IMR-90 (cell line): ENCODE measurements around the gene SKAP1. TPM values are rescaled to one million over a fixed set of nuclear protein-coding genes. Genes with fewer than 3 reads are reported as not detected.

ENCODE experiments used
- ATAC-seq: fragments of 200-7000 bp; cut with Tn5 transposase; 2 replicates; pipeline ENCODE4 v1.9.1; 2020; ENCODE audit warnings: low read depth, mild to moderate bottlenecking, moderate library complexity
- BruUV-seq: library from RNA; stranded (reverse); fragments of 400-500 nt; replicated peaks from 2 replicates; lab custom pipeline; 2021; lab: Mats Ljungman, UMichigan
- CTCF ChIA-PET: fragments of 300-600 bp; formaldehyde crosslinking; extraction: SDS; loops from one replicate; lab custom pipeline; 2021; ENCODE audit warnings: antibody characterized with exemption; lab: Yijun Ruan, JAX
- POLR2A ChIA-PET: fragments of 300-600 bp; sonication (Branson Sonifier 250); formaldehyde crosslinking; loops from one replicate; lab custom pipeline; 2022; ENCODE audit warnings: antibody characterized with exemption; ENCODE audit not compliant: unreplicated experiment; lab: Charles Lee
- DNase-seq: peaks from one replicate; pipeline ENCODE4 v3.0.0; 2013
- H2AFZ ChIP-seq: replicated peaks from 2 replicates; pipeline ENCODE3; 2013; ENCODE audit warnings: low read length, mild to moderate bottlenecking; ENCODE audit not compliant: poor library complexity
- H2AK5ac ChIP-seq: 2 replicates; pipeline ENCODE4 v1.6.1; 2013; ENCODE audit warnings: low read depth, low read length, inconsistent platforms
- H2AK9ac ChIP-seq: replicated peaks from 2 replicates; pipeline ENCODE3; 2013; ENCODE audit warnings: mild to moderate bottlenecking, low read depth, low read length, moderate library complexity; ENCODE audit not compliant: poor library complexity
- H2BK120ac ChIP-seq: 2 replicates; pipeline ENCODE4 v1.6.1; 2013; ENCODE audit warnings: low read depth, low read length, inconsistent platforms
- H2BK15ac ChIP-seq: 3 replicates; pipeline ENCODE4 v1.6.1; 2013; ENCODE audit warnings: low read depth, low read length, inconsistent platforms
- H2BK20ac ChIP-seq: 2 replicates; pipeline ENCODE4 v1.6.1; 2013; ENCODE audit warnings: low read depth, mild to moderate bottlenecking, inconsistent platforms, low read length, moderate library complexity
- H2BK5ac ChIP-seq: 2 replicates; pipeline ENCODE4 v1.6.1; 2013; ENCODE audit warnings: mild to moderate bottlenecking, low read depth, low read length, inconsistent platforms; ENCODE audit not compliant: poor library complexity, severe bottlenecking
- H3K14ac ChIP-seq: replicated peaks from 2 replicates; pipeline ENCODE4 v1.6.1; 2013; ENCODE audit warnings: low read depth, low read length, inconsistent platforms
- H3K18ac ChIP-seq: 2 replicates; pipeline ENCODE4 v1.6.1; 2013; ENCODE audit warnings: low read depth, low read length, control low read depth
- H3K23ac ChIP-seq: 2 replicates; pipeline ENCODE4 v1.6.1; 2013; ENCODE audit warnings: low read depth, low read length, inconsistent platforms
- H3K27ac ChIP-seq: 2 replicates; pipeline ENCODE4 v1.5.1; 2013; ENCODE audit warnings: mild to moderate bottlenecking, control low read depth, low read length; ENCODE audit not compliant: insufficient read depth
- H3K27me3 ChIP-seq: 2 replicates; pipeline ENCODE4 v1.6.1; 2013; ENCODE audit warnings: low read length; ENCODE audit not compliant: control insufficient read depth, insufficient read depth
- H3K36me3 ChIP-seq: 2 replicates; pipeline ENCODE4 v1.6.1; 2013; ENCODE audit warnings: low read length, mixed read lengths; ENCODE audit not compliant: control insufficient read depth, insufficient read depth
- H3K4ac ChIP-seq: 2 replicates; pipeline ENCODE4 v1.6.1; 2013; ENCODE audit warnings: low read depth, low read length, inconsistent platforms
- H3K4me1 ChIP-seq: 2 replicates; pipeline ENCODE4 v1.6.1; 2013; ENCODE audit warnings: low read length, mixed read lengths; ENCODE audit not compliant: control insufficient read depth, insufficient read depth
- H3K4me2 ChIP-seq: 2 replicates; pipeline ENCODE4 v1.6.1; 2013; ENCODE audit warnings: low read depth, mild to moderate bottlenecking, control low read depth, low read length, moderate library complexity
- H3K4me3 ChIP-seq: 2 replicates; pipeline ENCODE4 v1.5.1; 2013; ENCODE audit warnings: low read depth, mild to moderate bottlenecking, control low read depth, low read length, moderate library complexity; ENCODE audit not compliant: insufficient read depth
- H3K56ac ChIP-seq: 2 replicates; pipeline ENCODE4 v1.6.1; 2013; ENCODE audit warnings: low read length, inconsistent platforms; ENCODE audit not compliant: insufficient read depth; ENCODE audit errors: extremely low read depth
- H3K79me1 ChIP-seq, 2 experiments: 2 replicates each; pipeline ENCODE4 v1.6.1; 2013; ENCODE audit warnings: low read length in 2 of 2, inconsistent platforms in 1 of 2, low read depth in 1 of 2
- H3K9ac ChIP-seq: 2 replicates; pipeline ENCODE4 v1.6.1; 2013; ENCODE audit warnings: low read depth, low read length, control low read depth
- H3K9me1 ChIP-seq: 2 replicates; pipeline ENCODE4 v1.6.1; 2013; ENCODE audit warnings: low read length, inconsistent platforms; ENCODE audit not compliant: insufficient read depth
- H3K9me3 ChIP-seq: 2 replicates; pipeline ENCODE4 v1.6.1; 2013; ENCODE audit warnings: low read length; ENCODE audit not compliant: control insufficient read depth, insufficient read depth
- H4K20me1 ChIP-seq: 2 replicates; pipeline ENCODE4 v1.6.1; 2013; ENCODE audit warnings: low read length, inconsistent platforms; ENCODE audit not compliant: insufficient read depth
- H4K5ac ChIP-seq: 2 replicates; pipeline ENCODE4 v1.6.1; 2013; ENCODE audit warnings: mild to moderate bottlenecking, low read depth, low read length, control low read depth
- H4K8ac ChIP-seq, 2 experiments: 2 replicates each; pipeline ENCODE4 v1.6.1; 2013; ENCODE audit warnings: low read depth in 2 of 2, low read length in 2 of 2, control low read depth in 1 of 2, inconsistent platforms in 1 of 2
- H4K91ac ChIP-seq: 2 replicates; pipeline ENCODE4 v1.6.1; 2013; ENCODE audit warnings: low read depth, low read length, inconsistent platforms; ENCODE audit not compliant: insufficient read depth
- CEBPB ChIP-seq: IDR thresholded peaks from 2 replicates; pipeline ENCODE4 v1.6.1; 2012; ENCODE audit warnings: low read depth, low read length, improper control_type of control experiment
- MAFK ChIP-seq: IDR thresholded peaks from 2 replicates; pipeline ENCODE4 v1.6.1; 2012; ENCODE audit warnings: low read depth, low read length, improper control_type of control experiment
- NFE2L2 ChIP-seq: fragments of 150-350 bp; IDR thresholded peaks from 2 replicates; pipeline ENCODE4 v1.6.1; 2016; ENCODE audit warnings: low read depth, mild to moderate bottlenecking, low read length
- POLR2A ChIP-seq: IDR thresholded peaks from 2 replicates; pipeline ENCODE4 v1.6.1; 2012; ENCODE audit warnings: mild to moderate bottlenecking, low read depth, low read length
- WGBS, 2 experiments: methylation state at CpG; one replicate each; pipeline versions ENCODE4 v1.1.5 to v1.1.7; 2013; ENCODE audit warnings: missing lambda C conversion rate in 2 of 2; ENCODE audit not compliant: insufficient read length in 1 of 2; ENCODE audit errors: extremely low coverage in 2 of 2; 5-methylcytosine and 5-hydroxymethylcytosine counted together
- dilution Hi-C: fragments of 300-500 bp; cut with HindIII; formaldehyde crosslinking; loops from one replicate; pipeline ENCODE4 v1.14.3; 2018; ENCODE audit warnings: low sequenced_read_pairs; ENCODE audit not compliant: unreplicated experiment
- in situ Hi-C: fragments of 300-500 bp; cut with MboI; formaldehyde crosslinking; loops from 3 replicates; pipeline ENCODE4 v1.14.3; 2019; ENCODE audit warnings: low sequenced_read_pairs, inconsistent platforms, mixed read lengths
- intact Hi-C: fragments of 100-400 bp; cut with micrococcal nuclease; formaldehyde crosslinking; loops from 2 replicates; pipeline ENCODE4 v1.10.0; 2022
- polyA plus RNA-seq, 3 experiments: library from polyadenylated mRNA; depleted of rRNA; stranded (reverse); fragments of >200 nt; gene quantifications; 2 replicates each; pipeline ENCODE4 v1.2.3, GENCODE V29; 2012; ENCODE audit warnings: low replicate concordance in 1 of 3
- total RNA-seq: library from RNA; depleted of rRNA; stranded (reverse); fragments of >200 nt; gene quantifications from 2 replicates; pipeline ENCODE4 v1.2.3, GENCODE V29; 2012

The SKAP1 gene
- total and polyA plus RNA-seq, 2 of the 4 experiments (the other 2 are of a cell fraction): not detected

DNA sequence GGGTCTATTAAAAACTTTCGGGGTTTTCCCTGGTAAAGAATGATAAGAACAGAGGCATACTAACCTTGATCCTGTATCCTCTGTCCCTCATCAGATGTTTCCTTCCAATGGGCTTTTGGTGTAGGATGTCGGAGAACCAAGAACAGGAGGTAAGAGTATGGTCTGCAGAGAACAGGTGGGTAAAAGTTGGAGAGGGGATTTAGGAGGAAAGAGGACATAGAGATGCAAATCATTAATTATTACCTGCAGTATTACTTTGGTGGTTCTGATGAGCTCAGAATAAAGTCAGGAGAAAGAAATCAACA is 318.1 kb downstream of the SKAP1 start:
- dilution Hi-C loops: no loop called here
- CTCF ChIA-PET: no interaction called here
- Histone ChIP-seq H3K79me1 (peaks cover 27 to 53% of the 10 kb centered on the region in 2 experiments), H4K91ac (no peak overlapping the region), H3K18ac (no peak overlapping the region), H3K9ac (no peak overlapping the region), H3K27ac (no peak overlapping the region), H4K5ac (no peak overlapping the region), H3K9me1 (no peaks in the 10 kb centered on the region), H3K4me2 (no peak overlapping the region), H2BK120ac (no peak overlapping the region), H2BK15ac (no peak overlapping the region), H3K14ac (no peak overlapping the region), H3K9me3 (no peaks in the 10 kb centered on the region), H3K56ac (no peak overlapping the region), H2AK9ac (no peak overlapping the region), H4K8ac (no peak overlapping the region), H3K27me3 (no peaks in the 10 kb centered on the region), H3K4ac (no peak overlapping the region), H3K36me3 (peaks cover 9% of the 10 kb centered on the region), H3K4me3 (no peak overlapping the region), H2BK5ac (no peak overlapping the region), H4K20me1 (peaks cover 2% of the 10 kb centered on the region), H2AK5ac (no peak overlapping the region), H2AFZ (no peak overlapping the region), H2BK20ac (no peak overlapping the region), H3K4me1 (no peaks in the 10 kb centered on the region), H3K23ac (no peak overlapping the region)
- TF ChIP-seq MAFK: no peak
- TF ChIP-seq NFE2L2: no peak
- no peak for TF ChIP-seq POLR2A
- no peak for TF ChIP-seq CEBPB
- in situ Hi-C loops: no loop called here
- no CpG with 5 or more reads among the region's 2 CpGs for WGBS, 2 experiments
- intact Hi-C loops: no loop called here
- no peak for DNase-seq
- ATAC-seq: no peak
- no TSS peak for BruUV-seq
- POLR2A ChIA-PET: no interaction called here
